ENCODE measurements around the gene KRT40. TPM values are rescaled to one million over a fixed set of nuclear protein-coding genes. Genes with fewer than 3 reads are reported as not detected.
A peak's percentile ranks its signal among the peaks of the same experiment; 100 is the strongest.
"Not testable (repeated sequence)": the region's sequence is repeated elsewhere in the genome, so short reads cannot be mapped to it uniquely, and the experiment has no call there.

The KRT40 gene
- not detected for total RNA-seq

DNA sequence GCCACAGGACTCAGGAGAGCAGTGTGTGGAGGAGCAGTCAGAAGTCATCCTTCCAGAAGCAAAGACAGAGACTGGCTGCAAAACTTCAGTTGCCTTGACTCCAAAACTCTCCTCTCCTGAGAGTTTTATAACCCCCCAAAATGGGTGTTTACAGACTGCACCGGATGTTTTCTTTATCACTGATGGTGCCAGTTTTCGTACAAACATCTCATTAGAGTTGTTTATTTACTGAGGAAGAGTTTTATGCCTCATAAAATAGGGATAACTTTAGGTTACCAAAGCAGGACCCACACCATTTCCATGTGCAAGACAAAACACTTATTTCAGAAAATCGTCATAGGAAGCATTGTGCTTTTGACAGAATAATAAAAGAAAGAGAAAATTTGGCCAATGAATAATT lies at the start of gene KRT40:
Gene KRT40, minus strand, starts transcription at position 101 of the 400 bp plus-strand sequence. Its CDS starts 53 bp downstream, at position 48.
- no peak for DNase-seq (ENCODE audit: low read depth in 2 of 3, low spot score in 2 of 3)

DNA sequence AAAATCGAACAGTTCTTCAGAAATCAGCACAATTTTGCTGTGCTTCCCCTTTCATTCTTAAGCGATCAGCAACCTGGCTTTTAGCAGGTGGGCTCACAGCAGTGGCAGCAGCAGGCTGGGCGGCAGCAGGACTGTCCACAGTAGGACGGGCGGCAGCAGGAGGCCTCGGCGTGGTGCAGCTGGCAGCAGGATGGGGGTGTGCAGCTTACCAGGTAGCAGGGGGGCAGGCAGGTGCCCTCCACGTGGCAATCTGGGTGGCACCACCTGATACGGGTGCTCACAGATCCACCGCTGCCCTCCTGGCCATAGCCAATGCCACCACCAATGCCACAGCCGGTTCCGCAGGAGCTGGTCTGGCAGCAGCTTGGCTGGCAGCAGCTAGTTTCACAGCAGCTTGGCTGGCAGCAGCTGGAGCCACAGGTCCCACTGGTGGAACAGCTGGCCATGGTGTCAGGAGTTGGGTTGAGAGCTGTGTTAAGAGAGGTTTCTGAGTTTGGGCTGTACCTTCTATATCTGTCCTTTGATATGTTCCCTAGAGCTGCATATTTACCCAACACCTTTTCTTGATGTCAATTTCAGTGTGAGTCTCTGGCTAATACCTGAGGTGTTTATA lies 45.6 kb upstream of the KRT40 start, which contains the start of gene KRTAP1-4:
Gene KRTAP1-4, minus strand, starts transcription at position 563 of the 613 bp plus-strand sequence. Its CDS starts 117 bp downstream, at position 446.
- DNase-seq (ENCODE audit: low read depth in 2 of 3, low spot score in 2 of 3): no peak

DNA sequence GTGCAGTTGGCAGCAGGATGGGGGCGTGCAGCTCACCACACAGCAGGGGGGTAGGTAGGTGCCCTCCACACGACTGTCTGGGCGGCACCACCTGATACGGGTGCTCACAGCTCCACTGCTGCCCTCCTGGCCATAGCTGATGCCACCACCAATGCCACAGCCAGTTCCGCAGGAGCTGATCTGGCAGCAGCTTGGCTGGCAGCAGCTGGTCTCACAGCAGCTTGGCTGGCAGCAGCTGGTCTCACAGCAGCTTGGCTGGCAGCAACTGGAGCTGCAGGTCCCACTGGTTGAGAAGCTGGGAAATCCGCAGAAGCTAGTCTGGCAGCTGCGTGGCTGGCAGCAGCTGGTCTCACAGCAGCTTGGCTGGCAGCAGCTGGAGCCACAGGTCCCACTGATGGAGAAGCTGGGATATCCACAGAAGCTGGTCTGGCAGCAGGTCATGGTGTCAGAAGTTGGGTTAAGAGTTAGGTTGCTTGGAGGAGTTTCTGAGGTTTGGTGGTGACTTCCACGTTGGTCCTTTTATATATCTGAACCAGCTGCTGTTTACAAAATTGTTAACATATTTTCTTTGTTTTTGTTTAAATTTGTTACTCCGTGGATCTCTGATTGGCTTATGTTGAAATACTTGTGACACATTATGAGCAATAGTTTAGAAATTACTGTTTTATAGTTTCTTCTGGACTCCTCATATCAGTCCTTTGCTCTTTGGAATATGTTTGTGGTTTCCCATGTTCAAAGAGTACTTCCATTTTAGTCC lies 42.8 kb upstream of the KRT40 start, which contains the start of gene KRTAP1-5:
Gene KRTAP1-5, minus strand, starts transcription at position 494 of the 757 bp plus-strand sequence. Its CDS starts 53 bp downstream, at position 441.
- DNase-seq (ENCODE audit: low read depth in 2 of 3, low spot score in 2 of 3): no peak

DNA sequence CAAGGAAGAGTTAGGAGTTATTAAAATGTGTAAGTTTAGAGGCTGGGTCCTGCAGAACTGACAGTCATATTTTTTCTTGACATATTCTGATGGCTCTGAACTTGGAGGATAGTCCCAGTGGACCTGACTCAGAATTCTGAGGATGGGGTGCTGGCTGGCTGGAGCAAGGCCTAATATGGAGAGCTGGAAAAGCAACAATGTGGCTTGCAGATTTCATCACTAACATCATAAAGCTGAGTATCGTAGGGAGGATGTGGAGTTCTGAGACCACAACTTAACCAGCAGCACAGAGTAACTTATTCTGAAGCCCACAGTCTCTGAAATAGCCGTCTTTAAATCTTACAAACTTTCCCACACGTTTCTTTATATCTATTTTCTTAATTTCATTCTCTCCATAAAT lies 40.6 kb upstream of the KRT40 start:
- no peak for DNase-seq (ENCODE audit: low read depth in 2 of 3, low spot score in 2 of 3)

DNA sequence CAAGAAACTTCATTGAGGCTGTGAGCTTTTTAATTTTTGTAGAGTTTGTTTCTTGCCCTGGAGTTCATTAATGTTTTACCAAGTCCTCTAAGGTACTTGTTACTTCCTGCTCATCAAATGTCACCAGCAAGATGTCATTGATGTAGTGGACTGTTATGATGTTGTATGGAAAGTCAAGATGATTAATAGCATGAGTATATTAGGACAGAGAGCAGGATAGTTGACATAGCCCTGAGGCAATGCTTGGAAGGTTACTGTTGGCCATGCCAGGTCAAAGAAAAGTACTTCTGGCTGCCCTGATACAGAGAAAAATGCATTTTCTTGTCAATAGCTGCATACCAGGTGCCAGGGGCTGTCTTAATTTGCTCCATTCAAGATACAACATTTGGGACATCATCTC lies 36.2 kb upstream of the KRT40 start:
- DNase-seq (ENCODE audit: low read depth in 2 of 3, low spot score in 2 of 3): no peak

DNA sequence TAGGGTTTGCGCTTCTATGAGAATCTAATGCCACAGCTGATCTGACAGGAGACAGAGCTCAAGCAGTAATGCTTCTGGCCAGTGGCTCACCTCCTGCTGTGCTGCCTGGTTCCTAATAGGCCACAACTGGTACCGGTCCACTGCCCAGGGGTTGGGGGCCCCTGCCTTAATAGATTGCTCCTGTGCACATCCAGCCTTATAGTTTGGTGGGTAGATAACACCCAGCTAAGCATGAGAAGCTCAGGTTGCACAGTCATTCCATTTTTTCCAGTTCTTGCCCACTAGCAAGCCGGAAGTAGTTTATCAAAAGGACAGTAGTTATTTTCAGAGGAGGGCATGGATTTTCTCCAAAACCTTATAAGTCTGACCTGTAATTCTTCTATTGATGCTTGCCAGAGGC lies 35.3 kb upstream of the KRT40 start:
- DNase-seq (ENCODE audit: low read depth in 2 of 3, low spot score in 2 of 3): no peak

DNA sequence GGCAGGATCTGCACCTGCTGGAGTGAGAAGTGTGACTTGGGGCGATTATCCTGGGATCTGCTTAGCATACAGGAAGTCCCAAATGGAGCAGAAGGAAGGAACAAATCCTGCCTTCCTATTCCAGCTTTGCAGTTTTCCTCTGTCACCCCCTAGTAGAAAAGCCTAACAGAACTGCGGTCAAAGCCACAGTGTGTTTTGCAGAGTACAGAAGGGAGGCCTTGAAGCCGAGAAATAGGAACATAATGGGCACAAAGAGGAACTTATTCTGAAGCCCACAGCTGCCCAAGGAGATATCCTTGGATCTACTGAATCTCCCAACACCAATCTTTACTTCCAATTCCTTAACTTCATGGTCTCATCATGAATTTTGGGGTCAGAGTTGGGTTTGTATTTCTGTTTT lies 34.4 kb upstream of the KRT40 start:
- peak in 2 of 3 donors; percentile 3 to 44 for DNase-seq (ENCODE audit: low read depth in 2 of 3, low spot score in 2 of 3)

DNA sequence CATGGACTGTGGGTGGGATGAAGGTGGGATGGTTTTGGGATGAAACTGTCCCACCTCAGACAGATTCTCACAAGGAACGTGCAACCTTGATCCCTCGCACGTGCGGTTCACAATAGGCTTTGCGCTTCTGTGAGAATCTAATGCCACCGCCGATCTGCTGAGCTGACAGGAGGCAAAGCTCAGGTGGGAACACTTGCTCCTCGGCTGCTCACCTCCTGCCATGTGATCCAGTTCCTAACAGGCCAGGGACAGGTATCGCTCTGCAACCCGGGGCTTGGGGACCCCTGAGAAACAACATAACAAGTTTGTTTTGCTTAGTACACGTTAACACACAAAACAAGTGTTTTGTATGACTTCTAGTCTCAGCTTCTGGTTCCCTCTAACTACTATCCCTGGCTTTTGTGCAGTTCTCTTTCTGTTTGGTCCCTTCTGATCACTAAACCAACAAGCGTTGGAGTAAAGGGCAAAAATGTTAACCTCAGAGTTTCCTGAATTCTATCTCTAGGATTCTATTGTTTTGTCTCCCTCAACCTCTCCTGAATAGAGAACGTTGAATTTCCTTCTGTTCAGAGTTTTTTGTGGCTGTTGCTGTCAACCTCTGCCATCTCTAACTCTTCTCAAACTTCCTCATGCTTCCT lies 32.6 kb upstream of the KRT40 start:
- DNase-seq (ENCODE audit: low read depth in 2 of 3, low spot score in 2 of 3): no peak

DNA sequence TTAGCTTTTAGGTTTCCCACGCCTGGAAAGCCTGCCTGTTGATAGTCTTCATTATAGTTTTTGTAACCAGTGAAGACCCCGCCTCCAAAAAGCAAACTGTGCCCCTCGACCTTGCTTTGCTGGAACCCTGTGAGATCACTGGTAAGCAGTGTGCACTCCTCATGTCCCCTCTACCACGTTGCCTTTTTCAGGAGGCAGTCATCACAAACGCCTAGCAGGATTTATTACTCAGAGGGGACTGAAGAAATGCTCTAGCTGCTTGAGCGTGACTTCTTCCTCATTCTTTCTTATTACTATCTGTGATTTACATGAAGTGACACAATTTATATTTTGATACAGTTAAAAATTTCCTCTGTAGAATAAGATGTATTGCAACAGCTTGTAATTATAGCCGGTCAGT lies 31.3 kb upstream of the KRT40 start:
- no peak for DNase-seq (ENCODE audit: low read depth in 2 of 3, low spot score in 2 of 3)

DNA sequence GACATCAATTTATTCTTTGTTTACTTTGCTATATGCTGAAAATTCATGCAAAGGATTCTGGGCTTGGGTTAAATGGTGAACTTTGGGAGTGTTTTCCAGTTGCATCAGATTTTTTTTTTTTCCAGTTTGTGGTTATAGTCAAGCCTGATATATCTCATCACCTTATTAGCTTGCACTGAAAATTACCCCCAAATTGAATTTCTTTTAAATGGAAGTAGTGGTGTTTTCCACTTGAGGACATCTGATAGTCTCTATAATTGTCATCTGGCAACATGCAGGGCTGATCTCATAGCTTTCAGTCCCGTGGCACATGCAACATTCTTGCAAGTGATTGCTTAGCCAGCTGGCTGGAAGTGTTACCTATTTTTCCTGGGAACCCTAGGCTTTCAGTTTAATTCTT lies 29.5 kb upstream of the KRT40 start:
- DNase-seq (ENCODE audit: low read depth in 2 of 3, low spot score in 2 of 3): no peak

DNA sequence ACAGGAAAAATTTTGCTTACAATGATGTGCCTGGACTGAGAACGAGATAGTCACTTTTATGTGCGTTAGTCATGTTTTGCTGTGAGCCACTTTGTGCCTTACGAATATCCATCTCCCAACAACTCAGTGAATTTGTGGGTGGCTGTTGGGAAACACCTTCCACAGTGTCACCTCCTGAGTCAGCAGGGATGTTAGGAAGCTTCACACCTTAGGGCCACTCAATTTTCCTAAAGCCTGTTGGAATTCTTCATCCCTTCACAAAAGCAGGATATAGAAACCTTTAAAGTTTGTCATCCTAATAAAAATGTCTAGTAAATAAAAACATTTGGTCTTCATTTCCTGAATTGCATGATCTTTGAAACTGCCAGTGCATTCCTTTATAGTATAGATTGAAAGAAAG lies 29.1 kb upstream of the KRT40 start:
- no peak for DNase-seq (ENCODE audit: low read depth in 2 of 3, low spot score in 2 of 3)

DNA sequence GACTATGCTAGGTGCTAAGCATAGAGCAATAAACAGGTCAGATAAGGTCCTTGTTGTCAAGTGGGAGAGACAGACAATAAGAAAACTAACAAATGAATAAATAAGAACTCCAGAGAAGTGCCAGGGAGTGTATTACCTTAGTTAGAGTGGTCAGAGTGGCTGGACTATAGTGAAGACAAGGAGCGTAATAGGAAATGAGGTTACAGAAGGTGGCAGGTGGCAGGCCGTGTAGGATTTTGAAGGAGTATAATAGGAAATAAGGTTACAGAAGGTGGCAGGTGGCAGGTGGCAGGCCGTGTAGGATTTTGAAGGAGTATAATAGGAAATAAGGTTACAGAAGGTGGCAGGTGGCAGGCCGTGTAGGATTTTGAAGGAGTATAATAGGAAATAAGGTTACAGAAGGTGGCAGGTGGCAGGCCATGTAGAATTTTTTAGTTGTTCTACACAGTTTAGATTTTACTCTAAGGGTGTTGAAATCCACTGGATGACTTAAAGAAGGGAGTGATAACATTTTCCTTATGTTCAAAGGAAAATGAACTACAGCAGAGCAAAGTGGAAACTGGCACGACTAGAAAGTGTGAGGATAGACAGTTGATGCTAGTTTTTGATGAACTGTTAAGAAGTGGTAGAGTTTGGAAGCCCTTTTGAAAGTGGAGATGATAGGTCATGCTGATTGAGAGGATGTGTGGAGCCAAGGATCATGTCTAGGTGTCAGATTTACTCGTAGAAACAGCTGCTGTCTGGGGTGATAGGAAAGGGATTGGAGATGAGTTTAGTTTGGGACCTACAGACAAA lies 28.4 kb upstream of the KRT40 start:
- DNase-seq (ENCODE audit: low read depth in 2 of 3, low spot score in 2 of 3): no peak

DNA sequence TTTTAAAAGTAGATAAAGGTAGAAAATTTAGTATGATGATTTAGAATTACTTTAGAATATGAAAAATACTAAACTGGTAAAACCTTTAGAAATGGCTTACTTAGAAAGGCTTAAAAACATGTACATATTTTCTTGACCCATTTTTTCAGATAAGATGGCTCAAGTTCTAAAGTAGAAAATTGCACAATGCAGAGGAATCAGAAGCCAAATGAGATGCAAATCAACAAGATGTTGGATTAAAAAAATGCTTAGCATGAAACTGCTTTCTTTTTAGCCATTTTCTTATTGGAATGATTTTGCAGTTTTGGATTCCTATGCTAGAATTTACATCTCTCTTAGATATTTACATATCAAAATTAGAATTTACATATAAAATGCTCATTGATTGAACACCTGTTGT lies 26.3 kb upstream of the KRT40 start:
- no peak for DNase-seq (ENCODE audit: low read depth in 2 of 3, low spot score in 2 of 3)

DNA sequence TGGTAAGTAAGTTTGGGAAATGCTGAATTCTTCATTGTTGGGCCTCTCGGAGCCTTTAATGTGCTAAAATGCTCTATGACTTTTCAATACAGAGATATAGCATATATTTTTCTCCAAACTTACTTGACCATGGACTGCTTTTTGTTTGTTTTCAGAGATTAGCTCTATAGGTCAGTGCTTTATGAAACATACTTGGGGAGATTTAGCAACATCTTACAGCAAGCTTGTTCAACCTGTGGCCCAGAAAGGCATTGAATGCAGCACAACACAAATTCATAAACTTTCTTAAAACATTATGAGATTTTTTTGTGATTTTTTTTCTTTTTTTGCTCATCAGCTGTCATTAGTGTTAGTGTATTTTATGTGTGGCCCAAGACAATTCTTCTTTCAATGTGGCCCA lies 25.8 kb upstream of the KRT40 start:
- no peak for DNase-seq (ENCODE audit: low read depth in 2 of 3, low spot score in 2 of 3)

DNA sequence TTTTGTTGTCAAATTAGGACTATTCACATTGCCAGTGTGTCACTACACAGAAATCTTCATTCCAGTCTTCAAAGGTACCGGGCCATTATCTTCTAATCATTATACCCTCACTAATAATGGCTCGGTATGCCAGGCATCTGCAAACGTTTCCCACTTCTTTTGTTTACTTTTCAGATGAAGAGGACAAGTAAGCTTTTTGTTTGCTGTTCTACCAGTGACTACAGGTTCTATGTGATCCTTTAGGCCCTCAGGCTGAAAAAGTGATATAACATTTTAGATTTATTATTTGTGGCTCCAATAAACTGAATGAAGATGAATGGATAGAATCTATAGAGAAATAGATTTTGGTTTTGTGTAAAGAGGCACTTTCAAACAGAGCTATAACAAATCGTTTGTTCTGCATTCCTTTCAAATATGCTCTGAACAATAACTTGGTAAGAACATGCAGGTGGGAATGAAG lies 25.2 kb upstream of the KRT40 start:
- no peak for DNase-seq (ENCODE audit: low read depth in 2 of 3, low spot score in 2 of 3)

DNA sequence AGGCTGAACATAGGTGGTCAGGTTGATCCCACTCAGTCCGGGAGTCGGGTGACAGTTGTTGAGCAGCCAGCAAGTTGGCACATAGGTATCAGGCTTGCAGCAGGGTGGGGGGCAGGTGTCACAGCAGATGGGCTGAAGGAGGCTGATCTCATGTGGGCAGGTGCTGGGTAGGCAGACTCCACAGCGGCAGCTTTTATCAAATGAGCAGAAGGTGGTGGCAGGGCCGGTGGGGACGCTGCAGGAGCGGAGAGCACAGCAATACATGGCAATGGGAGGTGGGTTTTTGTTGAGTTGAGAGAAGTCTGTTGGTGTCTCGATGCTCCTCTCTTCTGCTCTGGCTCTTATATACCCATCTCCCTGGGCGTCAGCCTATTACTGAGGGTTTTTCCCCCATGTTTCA lies 24.7 kb upstream of the KRT40 start, which contains the start of gene KRTAP3-1:
Gene KRTAP3-1, minus strand, starts transcription at position 318 of the 400 bp plus-strand sequence. Its CDS starts 54 bp downstream, at position 264.
- DNase-seq (ENCODE audit: low read depth in 2 of 3, low spot score in 2 of 3): no peak

DNA sequence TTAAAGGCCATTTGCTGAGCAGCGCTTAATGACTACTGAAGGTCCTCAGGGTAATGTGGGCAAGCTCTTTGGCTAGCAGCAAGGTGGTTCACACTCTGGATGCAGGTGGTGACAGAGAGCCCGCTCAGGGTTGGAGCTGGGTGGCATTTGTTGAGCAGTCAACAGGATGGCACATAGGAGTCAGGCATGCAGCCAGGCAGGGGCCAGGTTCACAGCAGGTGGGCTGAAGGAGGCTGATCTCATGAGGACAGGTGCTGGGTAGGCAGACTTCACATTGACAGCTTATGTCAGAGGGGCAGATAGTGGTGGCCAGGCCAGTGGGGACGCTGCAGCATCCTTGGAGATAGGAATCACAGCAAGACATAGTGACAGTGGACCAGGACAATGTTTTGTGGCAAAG lies 20.3 kb upstream of the KRT40 start:
- no peak for DNase-seq (ENCODE audit: low read depth in 2 of 3, low spot score in 2 of 3)

DNA sequence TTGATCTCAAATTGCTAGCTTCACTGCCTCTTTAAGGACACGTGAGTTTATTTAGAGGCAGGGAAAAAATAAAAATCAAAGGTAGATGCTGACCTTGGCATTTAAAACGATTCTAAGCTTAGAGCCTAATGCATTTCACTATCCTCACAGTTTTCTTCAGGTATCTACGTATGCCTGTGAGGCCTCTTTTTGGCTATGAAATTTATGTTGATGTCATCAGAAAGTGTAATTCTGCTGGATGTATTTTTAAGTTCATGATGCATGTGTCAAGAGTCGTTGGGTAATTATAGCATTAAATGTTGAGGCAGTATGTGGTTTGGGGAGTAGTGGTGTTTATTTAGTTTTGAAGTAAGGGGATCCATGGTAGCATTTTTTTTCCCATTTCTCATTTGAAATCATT lies 19.8 kb upstream of the KRT40 start:
- no peak for DNase-seq (ENCODE audit: low read depth in 2 of 3, low spot score in 2 of 3)

DNA sequence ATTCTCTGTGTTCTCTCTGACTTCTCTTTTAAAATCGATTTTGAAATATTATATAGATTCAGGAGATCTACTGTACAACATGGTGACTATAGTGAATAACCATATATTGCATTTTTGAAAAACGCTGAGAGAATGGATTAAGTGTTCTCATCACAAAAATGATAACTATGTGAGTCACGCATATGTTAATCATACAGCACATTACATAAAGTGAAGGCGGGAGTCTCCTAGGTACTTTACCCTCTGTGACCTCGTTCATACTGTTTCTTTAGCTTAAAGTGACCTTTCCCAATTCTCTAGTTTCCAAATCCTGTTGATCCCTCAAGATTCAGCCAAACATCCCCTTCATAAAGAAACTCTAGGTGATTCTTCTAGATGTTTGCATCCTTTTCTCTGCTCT lies 18.7 kb upstream of the KRT40 start:
- no peak for DNase-seq (ENCODE audit: low read depth in 2 of 3, low spot score in 2 of 3)

DNA sequence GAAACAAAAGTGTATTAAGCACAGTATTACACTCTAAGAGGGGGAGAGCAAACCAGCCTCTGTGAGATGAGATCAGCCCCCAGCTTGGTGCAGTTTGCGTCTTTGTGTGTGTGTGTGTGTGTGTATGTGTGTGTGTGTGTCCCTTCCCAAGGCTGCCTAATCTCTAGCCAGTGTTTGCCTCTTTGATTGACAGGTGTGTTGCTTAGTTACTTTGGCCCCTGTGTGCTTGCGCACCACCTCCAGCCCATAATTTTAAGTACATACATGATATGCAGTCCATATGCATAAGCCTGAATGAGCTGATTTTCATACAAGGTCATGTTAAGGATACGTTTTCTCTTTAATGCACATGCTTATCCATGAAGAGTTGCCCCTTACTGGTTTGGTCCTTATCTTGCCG lies 17.7 kb upstream of the KRT40 start:
- DNase-seq (ENCODE audit: low read depth in 2 of 3, low spot score in 2 of 3): no peak

DNA sequence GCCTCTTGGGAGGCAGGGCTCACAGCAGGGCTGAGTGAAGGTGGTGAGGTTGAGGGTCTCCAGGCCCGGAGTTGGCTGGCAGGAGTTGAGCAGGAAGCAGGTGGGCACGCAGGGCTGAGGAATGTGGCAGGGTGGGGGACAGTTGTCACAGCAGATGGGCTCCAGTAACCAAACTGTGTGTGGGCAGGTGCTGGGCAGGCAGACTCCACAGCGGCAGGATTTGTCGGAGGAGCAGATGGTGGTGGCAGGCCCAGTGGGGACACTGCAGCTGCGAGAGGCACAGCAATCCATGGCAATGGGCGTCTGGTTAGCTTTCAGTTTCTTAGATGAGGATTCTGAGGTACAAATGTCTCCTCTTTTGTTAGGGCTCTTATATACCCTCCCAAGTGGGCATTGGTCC lies 15.4 kb upstream of the KRT40 start, which contains the start of gene KRTAP3-2:
Gene KRTAP3-2, minus strand, starts transcription at position 344 of the 400 bp plus-strand sequence. Its CDS starts 53 bp downstream, at position 291.
- not testable (repeated sequence) for DNase-seq (ENCODE audit: low read depth in 2 of 3, low spot score in 2 of 3)
